HuH-7 (cell line): Measurements from ENCODE around the gene SPTBN1.

Experiments used
- DNase-seq: peaks from one replicate; pipeline ENCODE4 v3.0.0; 2011; ENCODE audit warnings: low spot score

Gene SPTBN1

DNA sequence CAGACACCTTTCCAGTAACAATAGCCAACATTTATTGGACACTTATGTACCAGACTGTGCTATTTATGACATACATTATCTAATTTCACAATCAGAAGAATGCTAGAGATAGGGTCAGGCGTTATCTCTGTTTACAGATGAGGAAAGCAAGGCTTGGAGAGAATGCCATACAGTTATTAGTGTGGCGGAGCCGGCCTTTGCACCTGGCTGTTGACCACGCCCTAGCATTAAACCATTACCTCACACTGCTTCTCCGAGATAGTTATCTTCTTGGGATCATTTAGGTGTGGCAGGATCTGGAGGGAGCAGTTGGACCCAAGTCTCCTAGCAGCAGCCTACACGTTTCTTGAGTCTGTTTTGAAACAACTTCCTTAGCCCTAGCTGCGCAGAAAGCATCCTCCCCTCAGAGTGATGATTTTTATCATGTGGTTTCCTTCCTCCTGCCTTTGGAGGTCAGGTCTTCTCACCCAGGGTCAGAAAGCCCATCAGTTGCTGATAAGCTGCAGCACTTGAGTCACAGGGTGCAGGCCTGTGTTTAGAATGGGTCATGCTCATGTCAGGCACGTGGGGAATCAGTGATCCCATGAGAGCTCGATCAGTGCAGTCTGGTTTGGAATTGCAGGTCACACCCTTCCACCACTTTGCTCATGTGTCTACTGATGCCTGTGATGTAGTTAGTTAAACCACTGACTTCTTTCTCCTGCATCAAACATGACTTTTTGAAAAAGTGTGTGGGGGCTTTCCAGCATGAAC is 118.2 kb downstream of the SPTBN1 start:
- DNase-seq: no peak

- DNase-seq: no peak
Observed at GRCh38 chr2:54574860-54575247, 118.7 kb downstream of the SPTBN1 start.

DNA sequence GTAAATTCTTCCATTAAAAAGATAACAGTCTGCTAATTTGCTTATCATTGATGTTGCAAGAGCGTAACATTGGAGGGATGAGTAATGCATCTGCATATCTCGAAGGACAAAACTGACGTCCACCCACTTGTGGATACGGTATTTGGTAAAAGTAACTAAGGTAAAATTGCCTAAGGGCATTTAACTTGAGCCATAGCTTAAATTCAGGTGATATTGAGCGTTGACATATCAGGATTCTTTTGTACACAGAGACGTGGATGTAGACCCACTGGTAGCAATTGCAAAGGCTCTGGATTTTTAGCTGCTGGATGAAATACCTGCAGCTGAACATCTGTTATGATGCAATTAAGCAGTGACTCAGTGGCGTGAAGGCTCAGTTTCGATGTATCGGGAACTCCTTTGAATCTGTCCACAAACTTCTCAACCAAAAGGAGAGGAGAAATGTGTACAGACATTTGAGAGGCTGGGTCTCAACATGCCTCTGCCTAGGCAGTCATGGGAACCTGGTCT is 119.3 kb downstream of the SPTBN1 start:
- no peak for DNase-seq

GRCh38 chr2:54577035-54577434 is 120.9 kb downstream of the SPTBN1 start:
- no peak for DNase-seq

- no peak for DNase-seq
Observed at GRCh38 chr2:54577944-54578647, 122.0 kb downstream of the SPTBN1 start.

DNA sequence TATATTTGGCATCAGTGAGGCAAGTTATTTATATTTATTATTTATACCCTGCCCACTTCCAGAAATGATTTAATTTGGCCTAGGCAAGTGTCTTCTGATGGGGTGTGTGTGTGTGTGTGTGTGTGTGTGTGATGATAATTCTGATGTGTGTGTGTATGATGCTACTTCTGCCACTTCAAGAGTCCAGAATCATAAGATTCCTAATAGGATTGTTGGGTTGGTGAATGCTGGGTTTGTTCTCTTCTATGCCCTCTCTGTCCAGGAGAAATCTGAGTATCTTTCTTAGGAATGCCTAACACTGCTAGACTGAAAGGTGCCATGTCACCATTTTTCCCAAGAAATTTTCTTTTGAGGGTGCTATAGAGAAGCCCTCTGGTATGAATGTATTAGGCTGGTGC is 122.5 kb downstream of the SPTBN1 start:
- no peak for DNase-seq

DNA sequence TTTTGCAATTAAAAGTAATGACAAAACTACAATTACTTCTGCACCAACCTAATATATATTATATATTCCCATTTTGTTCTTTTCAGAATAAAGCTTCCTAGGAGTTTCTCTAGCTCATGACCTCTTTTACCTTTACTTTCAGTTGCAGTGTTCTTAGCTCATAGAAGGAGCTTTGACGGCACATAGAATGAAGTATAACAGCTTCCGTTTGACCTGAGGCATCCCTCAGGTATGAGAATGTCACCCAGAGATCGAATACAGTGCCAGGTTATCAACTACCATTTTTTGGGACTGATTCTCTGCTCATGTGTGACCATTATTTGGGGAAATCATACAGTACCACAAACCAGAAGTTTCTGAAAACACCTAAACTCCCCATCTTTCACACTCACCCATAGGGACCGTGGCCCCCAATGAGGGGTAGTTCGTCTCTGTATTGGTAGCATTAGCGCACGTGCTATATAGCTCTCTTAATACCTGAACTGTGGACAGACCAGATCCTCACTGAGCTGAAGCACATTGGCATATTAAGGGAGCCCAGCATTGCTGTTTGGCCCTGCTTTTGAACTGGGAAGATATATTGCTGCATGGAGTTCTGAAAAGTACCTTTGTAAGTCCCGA is 123.0 kb downstream of the SPTBN1 start:
- no peak for DNase-seq

DNA sequence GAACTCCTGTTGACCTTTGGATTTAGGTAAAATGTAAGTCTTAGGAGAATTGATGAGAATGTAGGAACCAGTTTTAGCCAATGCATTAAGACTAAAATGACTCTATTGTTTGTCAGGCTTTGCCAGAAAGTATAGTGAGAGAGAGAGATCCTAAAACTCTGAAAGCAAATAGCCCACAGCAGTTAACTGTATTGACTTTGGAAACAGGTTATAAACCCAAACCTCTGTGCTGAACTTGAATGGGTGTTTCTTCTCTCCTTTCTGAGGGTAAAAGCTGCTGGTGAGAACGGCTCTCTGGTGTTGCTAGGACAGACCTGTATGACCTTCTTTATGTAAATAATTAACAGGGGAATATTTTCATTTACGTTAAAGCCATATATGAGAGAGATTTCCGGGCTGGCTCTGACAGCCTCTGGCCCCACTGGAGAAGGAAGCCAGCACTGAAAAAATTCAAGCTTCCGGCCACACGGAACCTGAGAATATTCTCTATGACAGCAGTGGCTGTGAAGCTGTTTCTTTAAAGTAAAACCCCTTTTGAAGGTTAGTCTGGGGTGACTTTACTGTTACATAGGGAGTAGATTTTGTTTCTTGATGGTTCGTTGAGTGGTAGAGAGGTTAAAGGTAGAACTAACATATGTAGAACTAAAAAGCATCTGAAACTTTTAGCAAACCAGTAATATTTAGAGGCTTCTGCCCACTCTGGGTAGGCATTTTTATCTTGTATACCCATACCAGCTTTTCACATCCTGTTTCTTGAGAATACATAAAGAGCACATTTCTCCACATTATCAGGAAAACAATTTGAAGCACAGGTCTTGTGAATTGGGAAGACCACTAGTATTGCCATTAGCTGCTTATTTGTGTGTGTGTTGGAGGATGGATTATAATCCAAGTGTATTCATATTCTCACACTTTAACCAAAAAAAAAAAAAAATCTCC is 123.8 kb downstream of the SPTBN1 start:
- no peak for DNase-seq

- DNase-seq: no peak
Observed at GRCh38 chr2:54581326-54582039, 125.4 kb downstream of the SPTBN1 start.

GRCh38 chr2:54582987-54583386 is 126.9 kb downstream of the SPTBN1 start:
- no peak for DNase-seq

DNA sequence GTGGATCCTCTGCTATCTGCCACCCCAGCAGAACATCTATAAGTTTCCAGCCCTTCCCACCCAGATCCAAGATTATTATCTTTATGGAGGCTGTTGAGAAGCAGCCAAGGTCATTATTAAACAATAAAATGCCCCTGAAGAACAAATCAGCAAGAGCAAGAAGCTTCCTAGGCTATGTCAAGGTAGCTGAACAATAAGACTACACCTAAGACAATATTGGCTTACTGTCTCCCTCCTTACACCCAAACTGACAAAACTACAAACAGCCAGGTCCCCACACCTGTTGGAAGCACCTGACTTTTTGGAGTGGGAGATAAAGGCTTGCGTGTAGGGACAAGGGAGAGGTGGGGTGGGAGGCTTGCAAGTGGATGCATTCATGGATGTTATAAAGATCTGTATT is 128.5 kb downstream of the SPTBN1 start:
- no peak for DNase-seq

DNA sequence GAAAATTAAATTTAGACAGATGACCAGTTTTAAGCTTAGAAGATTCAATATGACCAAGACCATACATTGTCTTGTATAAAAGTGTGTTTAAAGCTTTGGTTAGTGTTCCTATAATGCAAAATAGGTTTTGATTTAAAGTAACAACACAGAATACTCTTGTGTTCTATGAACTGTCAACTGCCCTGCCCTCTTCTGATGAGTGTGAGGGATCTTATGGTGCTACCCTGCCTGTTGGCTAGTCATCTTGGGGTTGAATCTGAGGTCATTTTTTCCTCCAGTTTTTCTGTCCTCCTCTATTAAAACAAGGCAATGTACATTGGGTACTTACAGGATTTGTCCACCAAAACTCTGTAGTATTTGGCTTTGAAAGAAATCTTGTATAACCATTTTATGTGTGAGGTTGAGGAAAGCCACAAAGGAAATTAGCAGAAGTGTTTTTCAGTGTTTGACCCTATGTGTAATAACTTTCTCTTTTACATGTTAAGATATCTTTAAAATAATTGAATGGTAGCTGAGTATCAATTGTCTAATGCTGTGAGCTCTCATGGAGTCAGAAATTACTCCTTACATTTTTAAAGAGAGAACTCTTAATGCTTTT is 129.1 kb downstream of the SPTBN1 start:
- no peak for DNase-seq

DNA sequence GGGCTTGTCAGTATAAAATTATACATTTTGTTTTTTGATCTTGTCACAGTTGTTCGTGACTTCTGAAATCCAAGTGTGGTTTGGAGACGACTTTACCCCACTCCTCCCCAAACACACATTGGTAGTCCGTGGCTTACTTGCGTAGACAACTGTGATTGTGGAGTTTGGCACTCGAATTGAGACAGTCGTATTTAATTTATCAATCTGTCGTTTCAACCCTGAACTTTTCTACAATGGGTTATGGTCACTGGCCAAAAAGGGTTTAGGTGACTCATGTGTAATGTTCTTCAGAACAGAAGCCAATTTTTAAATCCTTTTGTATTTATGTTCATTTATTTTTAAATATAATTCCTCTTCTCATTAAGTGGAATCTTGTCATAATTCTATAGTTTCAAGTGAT is 129.9 kb downstream of the SPTBN1 start:
- no peak for DNase-seq

- DNase-seq: no peak
Observed at GRCh38 chr2:54586494-54586893, 130.4 kb downstream of the SPTBN1 start.

- no peak for DNase-seq
Observed at GRCh38 chr2:54587171-54588016, 131.3 kb downstream of the SPTBN1 start.

- no peak for DNase-seq
Observed at GRCh38 chr2:54588244-54588899, 132.2 kb downstream of the SPTBN1 start.

GRCh38 chr2:54589038-54589339 is 132.9 kb downstream of the SPTBN1 start:
- no peak for DNase-seq

DNA sequence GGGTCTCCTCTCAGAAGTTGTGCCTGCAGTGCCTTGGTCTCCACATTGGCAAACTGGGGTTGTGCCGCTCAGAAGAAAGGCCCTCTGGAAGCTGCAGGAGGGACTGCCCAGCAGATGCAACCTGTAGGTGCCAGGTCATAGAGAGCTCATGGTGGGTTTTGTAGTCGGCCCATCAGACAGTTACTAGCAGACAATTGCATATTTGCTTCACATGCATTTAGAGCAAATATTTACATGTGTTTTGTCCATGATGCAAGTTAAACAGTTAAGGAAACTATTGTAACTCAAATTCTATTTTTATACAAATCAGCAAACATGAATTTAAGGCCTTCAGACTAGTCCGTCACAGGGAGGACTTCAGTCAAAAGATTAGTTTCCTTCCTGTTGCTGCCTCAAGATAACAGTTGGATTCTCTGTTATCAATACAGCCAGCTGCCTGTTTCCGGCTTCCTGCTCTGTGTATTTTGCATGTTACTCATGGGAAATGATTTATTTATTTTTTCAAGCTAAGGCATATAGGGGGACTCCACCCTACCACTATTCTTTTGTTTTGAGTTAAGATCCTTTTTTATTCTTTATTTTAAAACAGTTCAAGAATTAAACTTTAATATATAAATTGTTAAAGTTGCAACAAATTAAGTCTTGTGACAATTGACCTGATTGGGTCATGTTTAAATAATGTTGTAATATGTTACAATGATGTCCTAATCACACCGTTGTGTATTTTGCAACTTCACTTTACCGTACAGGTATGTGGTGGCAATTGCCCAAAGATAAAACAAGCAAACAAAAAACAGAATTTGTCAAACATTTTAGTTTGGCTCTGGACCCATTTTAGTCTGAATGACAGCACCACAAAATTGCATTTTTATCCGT is 133.5 kb downstream of the SPTBN1 start:
- peak; percentile 69 for DNase-seq
